ENCODE measurements around the gene TNIP2. TPM values are rescaled to one million over a fixed set of nuclear protein-coding genes. Genes with fewer than 3 reads are reported as not detected.
"Not testable (repeated sequence)": the region's sequence is repeated elsewhere in the genome, so short reads cannot be mapped to it uniquely, and the experiment has no call there.

TNIP2 gene
- total RNA-seq, 1 donor from 2014 or later, result 76.7 TPM

DNA sequence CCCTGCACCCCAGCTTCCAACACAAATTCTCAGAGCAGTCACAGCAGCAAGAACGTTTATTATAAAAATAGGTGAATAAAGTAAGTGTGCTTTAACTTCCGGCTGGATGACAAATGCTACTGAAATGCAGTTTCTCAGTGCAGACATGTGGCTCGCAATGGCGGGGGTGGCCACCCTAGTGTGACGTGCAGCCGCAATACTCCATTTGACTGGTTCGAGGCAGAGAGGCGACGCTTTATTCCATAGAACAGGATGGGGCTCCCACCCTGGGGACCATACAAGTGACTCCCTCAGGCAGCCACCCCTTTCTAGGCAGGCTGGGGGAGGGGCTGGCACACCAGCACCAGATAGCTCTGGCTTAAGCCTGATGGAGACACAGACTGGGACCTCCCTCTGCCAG lies 14.5 kb downstream of the TNIP2 start:
- no peak for TF ChIP-seq CTCF (conservative IDR thresholded peaks at IDR 0.05; ENCODE audit: low read depth, low read length)

DNA sequence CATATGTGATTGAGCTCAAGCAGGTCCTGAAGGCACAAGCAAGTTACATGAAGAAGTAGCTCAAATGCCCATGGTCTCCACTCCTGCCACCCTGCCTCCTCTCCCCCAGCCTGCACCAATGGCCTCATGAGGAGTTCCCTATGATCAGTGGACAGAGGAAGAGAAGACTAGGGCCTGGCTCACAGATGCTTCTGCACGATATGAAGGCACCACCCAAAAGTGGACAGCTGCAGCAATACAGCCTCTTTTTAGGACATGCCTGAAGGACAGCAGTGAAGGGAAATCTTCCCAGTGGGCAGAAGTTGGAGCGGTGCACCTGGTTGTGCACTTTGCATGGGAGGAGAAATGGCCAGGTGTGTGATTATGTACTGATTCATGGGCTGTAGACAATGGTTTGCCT lies 17.8 kb downstream of the TNIP2 start:
- not testable (repeated sequence) for H3K4me3 ChIP-seq (ENCODE audit: low read depth, low read length); DNase-seq (ENCODE audit: low read depth)

More for the DNA sequence above, 14.5 kb downstream of the TNIP2 start:
- H3K4me3 ChIP-seq (ENCODE audit: low read depth, low read length), result no peak overlapping the region
- no peak for DNase-seq (ENCODE audit: low read depth)

DNA sequence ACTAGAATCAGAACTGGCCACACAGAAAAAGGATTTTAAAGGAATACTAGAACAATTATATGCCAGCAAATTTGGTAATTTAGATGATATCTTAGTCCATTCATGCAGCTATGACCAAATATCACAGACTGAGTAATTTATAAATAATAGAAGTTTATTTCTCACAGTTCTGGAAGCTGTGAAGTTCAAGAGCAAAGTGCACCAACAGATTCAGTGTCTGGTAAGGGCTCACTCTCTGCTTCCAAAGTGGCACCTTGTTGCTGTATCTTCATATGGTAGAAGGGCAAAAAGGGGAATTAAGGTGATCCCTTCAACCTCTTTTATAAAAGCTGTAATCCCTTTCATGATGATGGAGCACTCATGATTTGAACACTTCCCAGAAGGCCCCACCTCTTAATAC lies 20.3 kb downstream of the TNIP2 start:
- H3K4me3 ChIP-seq (ENCODE audit: low read depth, low read length), result no peak overlapping the region
- no peak for DNase-seq (ENCODE audit: low read depth)
- no peak for TF ChIP-seq CTCF (conservative IDR thresholded peaks at IDR 0.05; ENCODE audit: low read depth, low read length)

GRCh38 chr4:2734612-2735011 lies 21.5 kb downstream of the TNIP2 start:
- no peak overlapping the region for H3K4me3 ChIP-seq (ENCODE audit: low read depth, low read length)
- DNase-seq (ENCODE audit: low read depth), result no peak
- no peak for TF ChIP-seq CTCF (conservative IDR thresholded peaks at IDR 0.05; ENCODE audit: low read depth, low read length)

- TF ChIP-seq CTCF (conservative IDR thresholded peaks at IDR 0.05; ENCODE audit: low read depth, low read length), result no peak
- no peak overlapping the region for H3K4me3 ChIP-seq (ENCODE audit: low read depth, low read length)
- DNase-seq (ENCODE audit: low read depth), result no peak
Measured at GRCh38 chr4:2733844-2734574, 22.1 kb downstream of the TNIP2 start.

GRCh38 chr4:2733001-2733843 lies 22.9 kb downstream of the TNIP2 start:
- TF ChIP-seq CTCF (conservative IDR thresholded peaks at IDR 0.05; ENCODE audit: low read depth, low read length), result no peak
- DNase-seq (ENCODE audit: low read depth), result no peak
- no peak overlapping the region for H3K4me3 ChIP-seq (ENCODE audit: low read depth, low read length)

- DNase-seq (ENCODE audit: low read depth), result no peak
- no peak overlapping the region for H3K4me3 ChIP-seq (ENCODE audit: low read depth, low read length)
- no peak for TF ChIP-seq CTCF (conservative IDR thresholded peaks at IDR 0.05; ENCODE audit: low read depth, low read length)
Measured at GRCh38 chr4:2732526-2732925, 23.6 kb downstream of the TNIP2 start.

Measured in epithelial cell of proximal tubule (primary cell).